GM21360 (cell line): ENCODE results near the gene BOD1L2.

Source experiments
- ATAC-seq: cut with Tn5 transposase; IDR thresholded peaks from one replicate; pipeline ENCODE4 v1.9.1; 2021; ENCODE audit warnings: mild to moderate bottlenecking, moderate library complexity; ENCODE audit not compliant: unreplicated experiment

The BOD1L2 gene

DNA sequence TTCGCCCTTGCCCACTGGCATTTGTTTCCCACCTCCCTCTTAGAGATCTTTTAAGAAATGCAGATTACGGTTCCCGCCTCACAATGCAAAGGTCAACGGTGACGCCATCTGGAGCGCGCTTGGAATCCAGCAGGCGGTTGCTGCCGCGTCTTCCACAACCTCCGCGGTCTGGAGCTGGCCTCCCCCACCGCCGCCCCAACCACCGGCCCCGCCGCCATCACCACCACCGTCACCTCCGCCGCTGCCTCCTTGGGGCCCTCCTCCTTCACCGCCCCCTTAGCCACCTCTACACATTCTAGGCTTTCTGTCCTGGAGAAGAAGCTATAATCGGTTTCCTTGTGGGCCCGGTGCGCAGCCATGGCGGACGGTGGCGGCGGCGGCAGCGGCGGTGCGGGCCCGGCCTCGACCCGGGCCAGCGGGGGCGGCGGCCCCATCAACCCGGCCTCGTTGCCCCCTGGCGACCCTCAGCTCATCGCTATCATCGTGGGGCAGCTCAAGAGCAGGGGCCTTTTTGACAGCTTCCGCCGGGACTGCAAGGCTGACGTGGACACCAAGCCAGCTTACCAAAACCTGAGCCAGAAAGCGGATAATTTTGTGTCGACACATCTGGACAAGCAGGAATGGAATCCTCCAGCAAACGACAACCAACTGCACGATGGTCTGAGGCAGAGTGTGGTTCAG lies at the start of gene BOD1L2:
TSS of gene BOD1L2 (plus strand) at position 132 of the 681 bp plus-strand sequence. CDS start at position 358, 226 bp downstream.
- ATAC-seq, result no peak

DNA sequence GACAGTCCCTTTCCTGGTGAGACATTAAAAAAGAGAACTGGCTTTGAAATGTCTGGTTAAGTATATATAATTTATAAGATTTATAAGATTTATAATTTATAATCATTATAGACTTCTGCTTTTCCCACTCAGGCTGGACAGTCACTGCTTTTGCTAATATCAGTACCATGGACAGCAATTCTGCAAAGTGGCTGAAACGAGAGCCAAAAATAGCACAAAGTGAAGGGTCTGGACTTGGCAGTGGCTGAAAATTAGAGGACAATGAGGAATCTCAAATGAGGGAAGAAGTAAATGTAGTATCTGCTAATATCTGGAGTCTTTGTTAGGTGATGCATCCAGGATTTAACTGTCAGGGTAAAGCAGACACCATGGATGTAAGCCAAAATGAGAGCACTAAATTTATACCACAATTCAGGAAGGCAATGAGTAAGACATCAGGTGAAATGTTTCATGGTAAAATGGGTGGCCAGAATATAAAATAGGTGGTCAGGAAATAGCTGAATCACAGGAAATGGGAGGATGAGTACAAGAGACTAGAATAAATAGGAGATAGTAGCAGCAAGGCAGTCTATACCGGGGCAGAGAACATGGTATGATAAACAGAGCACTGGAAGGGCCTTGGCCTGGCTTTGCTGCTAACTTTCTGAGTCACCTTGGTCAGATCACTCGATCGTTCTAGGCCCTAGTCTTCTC lies 39.6 kb upstream of the BOD1L2 start:
- no peak for ATAC-seq

DNA sequence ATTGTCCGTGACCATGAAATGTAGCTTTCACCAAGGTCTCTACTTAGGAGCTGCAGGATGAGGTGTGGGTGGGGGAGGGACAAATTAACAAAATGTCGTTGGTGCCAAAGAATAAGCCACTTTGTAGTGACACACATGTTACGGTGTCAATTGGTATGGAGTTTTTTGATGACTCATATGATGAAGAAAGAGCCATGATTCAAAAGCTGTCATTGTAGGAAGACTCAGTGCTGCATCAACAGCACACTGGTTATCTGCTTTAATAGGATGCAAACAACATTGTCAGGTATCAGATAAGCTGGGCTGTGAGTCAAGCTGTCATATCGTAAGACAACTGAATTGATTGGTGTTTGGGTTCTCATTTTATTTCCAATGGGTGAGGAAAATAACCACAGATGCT lies 36.6 kb upstream of the BOD1L2 start:
- no peak for ATAC-seq

DNA sequence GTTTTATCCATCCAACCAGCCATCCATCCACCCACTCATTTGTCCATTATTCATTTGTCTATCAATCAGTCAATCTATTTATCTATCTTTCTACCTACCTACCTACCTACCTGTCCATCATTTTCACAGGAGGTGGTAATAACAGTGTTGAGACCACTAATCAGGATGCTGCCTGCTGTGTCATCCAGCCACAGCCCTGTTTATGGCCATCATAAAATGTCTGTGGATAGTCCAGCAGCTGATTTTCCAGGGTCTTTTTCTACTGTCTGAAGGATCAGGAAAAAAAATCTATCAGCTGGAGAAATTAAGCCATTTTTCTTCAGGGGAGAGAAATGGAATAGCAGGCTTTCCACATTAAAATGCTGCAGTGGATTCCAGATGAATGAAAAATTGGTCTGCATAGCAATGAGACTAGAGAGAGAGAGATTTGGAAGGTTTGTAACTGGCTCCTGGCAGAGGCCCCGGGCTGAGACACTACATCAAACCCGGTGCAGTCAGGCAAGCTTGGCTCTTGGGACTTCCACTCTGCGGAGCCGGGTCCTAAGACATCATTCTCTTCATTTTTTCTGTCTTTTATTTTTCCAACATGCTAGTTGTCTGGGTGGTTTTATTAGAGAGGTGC lies 33.0 kb upstream of the BOD1L2 start:
- ATAC-seq, result no peak

DNA sequence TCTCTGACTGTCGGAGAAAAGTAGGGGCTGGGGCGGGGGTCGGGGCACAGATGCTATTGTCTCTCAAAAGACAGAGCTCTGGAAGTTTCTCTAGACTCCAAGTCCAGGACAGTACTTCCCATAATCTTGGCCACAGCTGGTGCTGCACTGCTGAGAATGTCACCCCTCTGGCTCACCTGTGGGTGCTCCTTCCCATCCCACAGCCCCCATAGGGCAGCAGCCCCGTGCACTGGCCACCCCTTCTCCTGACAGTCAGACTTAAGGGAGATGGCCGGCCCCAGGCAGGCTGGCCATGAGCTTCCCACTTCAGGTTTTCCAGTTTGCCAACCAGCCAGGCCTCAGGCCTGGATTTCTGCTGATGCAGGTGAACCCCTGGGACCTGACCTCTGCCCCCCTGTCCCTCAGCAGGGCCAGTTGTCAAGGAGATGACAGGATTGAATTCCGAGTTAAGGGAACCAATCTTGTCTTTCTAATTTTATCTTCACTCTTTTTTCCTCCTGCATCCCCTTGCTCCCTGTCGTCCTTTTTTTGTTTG lies 30.2 kb upstream of the BOD1L2 start:
- ATAC-seq, result no peak

- no peak for ATAC-seq
These were observed 25.3 kb upstream of the BOD1L2 start for GRCh38 chr18:57121542-57122112.

GRCh38 chr18:57122936-57123510 lies 23.9 kb upstream of the BOD1L2 start:
- no peak for ATAC-seq

DNA sequence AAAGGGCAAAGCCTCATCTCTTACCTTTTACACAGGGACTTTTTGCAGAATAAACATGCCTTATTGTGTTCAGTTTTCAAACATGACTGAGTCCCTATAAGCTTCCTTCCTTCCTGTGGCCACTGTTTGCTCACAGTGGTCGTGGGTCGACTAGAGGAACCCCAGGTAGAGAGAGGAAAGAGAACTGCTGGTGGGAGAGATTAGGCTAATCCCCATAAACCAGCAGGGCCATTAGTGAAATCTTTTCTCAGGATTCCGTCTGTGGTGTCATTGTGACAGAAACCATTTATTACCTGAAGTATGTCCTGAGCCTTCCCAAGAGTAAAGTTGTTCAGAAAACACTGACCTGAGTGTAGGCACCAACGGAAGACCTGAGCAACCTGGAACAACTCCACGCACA lies 21.3 kb upstream of the BOD1L2 start:
- ATAC-seq, result no peak

- ATAC-seq, result no peak
These were observed 18.5 kb upstream of the BOD1L2 start for GRCh38 chr18:57128220-57128932.

- no peak for ATAC-seq
These were observed 15.8 kb upstream of the BOD1L2 start for GRCh38 chr18:57131101-57131500.

DNA sequence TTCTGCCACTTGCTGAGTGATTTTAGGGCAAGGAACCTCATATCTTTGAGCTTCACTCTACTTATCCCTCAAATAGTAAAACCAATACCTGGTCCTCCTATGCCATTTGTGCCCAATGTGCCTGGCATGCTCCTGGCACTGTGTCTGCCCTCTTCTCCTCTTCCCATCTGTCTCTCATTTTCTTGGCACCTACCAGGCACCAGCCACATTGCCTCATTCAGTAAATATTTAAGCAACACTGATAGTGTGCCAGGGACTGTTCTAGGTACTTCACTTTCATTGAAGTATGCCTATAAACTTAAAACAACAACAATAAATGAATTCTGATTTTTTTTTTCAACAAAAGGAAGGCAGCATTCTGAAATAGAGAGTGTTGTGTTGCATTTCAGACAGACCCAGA lies 15.1 kb upstream of the BOD1L2 start:
- ATAC-seq, result no peak

- ATAC-seq, result no peak
These were observed 12.2 kb upstream of the BOD1L2 start for GRCh38 chr18:57134618-57135135.

DNA sequence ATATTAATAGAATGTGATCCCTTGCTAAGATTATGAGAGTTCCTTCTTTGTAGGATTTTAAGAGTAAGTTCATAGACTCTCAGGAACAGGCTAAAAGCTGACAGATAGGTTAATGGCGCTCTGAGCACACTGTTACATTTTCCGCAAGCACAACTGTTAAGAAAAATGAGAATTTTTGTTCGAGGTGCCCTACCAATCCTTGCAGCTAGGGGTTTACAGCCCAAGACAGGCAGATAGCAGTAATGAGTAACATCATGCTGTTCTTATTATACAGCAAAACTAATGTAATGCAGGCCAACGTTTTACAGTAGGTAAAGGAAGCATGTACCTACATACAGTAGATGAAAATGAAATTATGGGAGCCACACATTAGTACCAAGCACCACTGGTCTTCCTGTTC lies 11.2 kb upstream of the BOD1L2 start:
- no peak for ATAC-seq

GRCh38 chr18:57137847-57138246 lies 9.0 kb upstream of the BOD1L2 start:
- ATAC-seq, result no peak

DNA sequence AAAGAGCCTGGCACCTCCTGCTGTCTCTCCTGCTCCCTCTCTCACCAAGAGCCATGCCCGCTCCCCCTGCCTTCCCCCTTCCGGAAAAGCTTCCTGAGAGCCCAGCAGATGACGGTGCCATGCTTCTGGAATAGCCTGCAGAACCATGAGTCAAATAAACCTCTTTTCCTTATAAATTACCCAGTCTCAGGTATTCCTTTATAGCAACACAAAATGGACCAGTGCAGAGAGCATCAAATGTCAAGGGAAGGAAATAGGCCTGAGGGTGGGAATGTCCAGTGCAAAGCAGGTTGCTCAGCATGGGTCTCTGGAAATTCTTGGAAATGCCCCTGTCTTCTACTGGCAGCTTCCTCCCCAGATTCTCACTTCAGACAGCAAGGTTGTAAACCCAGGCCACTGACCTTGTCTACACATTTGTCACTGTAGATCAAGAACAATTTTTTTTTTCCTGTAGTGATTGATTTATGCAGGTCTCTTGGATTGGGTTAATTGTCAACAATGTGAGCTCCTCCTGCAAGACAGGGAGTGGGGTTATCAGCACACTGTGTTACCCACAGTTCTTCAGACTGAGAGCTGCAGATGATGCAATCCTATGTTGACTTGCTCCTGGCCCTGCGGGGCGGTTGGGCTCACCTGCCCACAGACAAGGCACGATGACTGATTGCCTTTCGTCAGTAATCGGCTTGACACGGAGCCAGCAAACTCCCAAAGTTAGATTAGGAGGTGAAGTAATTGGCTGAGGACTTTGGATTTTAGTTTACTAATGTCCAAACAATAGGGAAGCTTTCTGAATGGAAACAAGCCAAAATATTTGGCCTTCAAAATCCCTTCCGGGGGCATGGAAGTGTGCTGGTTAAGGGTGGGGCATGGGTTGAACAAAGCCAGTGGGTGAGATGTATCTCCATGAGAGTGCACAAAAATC lies 5.4 kb upstream of the BOD1L2 start:
- no peak for ATAC-seq

- ATAC-seq, result no peak
These were observed 4.6 kb upstream of the BOD1L2 start for GRCh38 chr18:57142324-57142723.

- no peak for ATAC-seq
These were observed 3.6 kb upstream of the BOD1L2 start for GRCh38 chr18:57143265-57143664.

- ATAC-seq, result no peak
These were observed 1.4 kb downstream of the BOD1L2 start for GRCh38 chr18:57148263-57148662.

DNA sequence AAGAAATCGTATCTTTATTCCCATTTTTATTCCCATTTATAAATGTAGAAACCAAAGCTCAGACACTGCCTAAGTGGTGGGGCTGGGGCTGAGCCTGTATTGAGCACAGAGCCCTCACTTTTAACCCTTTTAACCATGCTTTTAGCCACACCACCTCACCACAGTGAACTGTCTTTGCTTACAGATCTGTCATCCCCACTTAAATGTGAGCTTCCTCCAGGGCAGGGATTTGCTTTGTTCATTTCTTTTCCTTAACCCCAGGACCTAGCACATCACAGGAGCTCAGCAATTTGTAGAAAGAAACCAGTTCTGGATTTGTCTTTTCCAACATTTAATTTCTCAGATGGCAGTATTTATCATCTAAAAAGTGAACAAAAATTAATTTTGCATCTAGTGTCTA lies 2.2 kb downstream of the BOD1L2 start:
- ATAC-seq, result no peak
